ENCODE data around the gene IL10RB. TPM values are rescaled to one million over a fixed set of nuclear protein-coding genes. Genes with fewer than 3 reads are reported as not detected.

IL10RB gene
- total and polyA plus RNA-seq, 2 donors (not counting 1 experiment from before 2014, with no cell fraction given), result 29.3 to 32.5 TPM

DNA sequence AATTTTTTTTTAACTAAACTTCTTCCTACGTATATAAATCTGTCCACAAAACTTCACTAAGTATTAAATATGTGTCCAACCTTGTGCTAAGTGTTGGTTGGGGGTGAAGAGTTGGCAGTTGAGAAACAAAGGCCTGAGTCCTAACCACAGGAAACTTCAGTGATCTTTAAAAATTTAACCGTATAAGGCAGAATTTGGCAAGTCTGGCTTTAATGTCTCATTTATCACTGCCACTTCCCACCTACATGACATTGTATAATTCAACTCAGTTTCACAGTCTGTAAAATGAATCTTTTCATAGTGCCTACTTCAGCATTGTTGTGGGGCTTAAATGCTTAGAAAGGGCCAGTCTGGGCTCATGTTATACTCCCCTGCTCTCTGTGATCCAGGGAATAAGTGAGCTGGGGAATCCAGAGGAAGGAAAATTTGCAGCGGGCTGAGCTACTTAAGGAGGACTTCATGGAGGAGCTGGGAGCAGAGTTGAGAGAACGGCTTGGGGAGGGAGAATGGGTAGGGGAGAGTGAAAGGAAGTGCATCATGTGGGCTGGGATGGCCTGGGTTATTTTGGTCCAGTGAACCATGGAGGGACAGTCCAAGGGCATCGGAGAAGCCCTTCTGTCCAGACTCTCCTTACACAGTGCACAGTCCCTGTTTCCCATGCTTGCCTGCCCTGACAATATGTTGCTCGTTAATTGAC lies 21.9 kb upstream of the IL10RB start:
- H3K4me1 Mint-ChIP-seq, result peaks cover 30% of the 10 kb centered on the region
- intact Hi-C loops (cut with micrococcal nuclease), result no loop called here
- Histone ChIP-seq H3K36me3 (replicated peaks in 1 of 2; ENCODE audit: control extremely low read depth in 1 of 2, control insufficient read depth in 1 of 2, extremely low read depth in 1 of 2, insufficient read depth in 2 of 2, low read length in 1 of 2) (peaks cover 4 to 73% of the 10 kb centered on the region in 2 experiments), H3K27me3 (replicated peaks in 1 of 4; ENCODE audit: control extremely low read depth in 1 of 4, control insufficient read depth in 3 of 4, insufficient read depth in 4 of 4, low read length in 3 of 4) (no peaks in the 10 kb centered on the region), H4K20me1 (ENCODE audit: control insufficient read depth, insufficient read depth, low read length, poor library complexity, severe bottlenecking) (peaks cover 14% of the 10 kb centered on the region), H3K9ac (ENCODE audit: low read length) (no peak overlapping the region), H3K4me1 (ENCODE audit: control insufficient read depth in 2 of 2, insufficient read depth in 2 of 2, low read length in 2 of 2) (peaks cover 7 to 13% of the 10 kb centered on the region in 2 donors), H2AFZ (ENCODE audit: insufficient read depth, low read depth, low read length, poor library complexity, severe bottlenecking) (no peak overlapping the region), H3K79me2 (ENCODE audit: control insufficient read depth, insufficient read depth, low read length) (peaks cover 45% of the 10 kb centered on the region), H3K9me3 (ENCODE audit: control extremely low read depth in 1 of 3, control insufficient read depth in 2 of 3, insufficient read depth in 1 of 3, low read length in 2 of 3) (no peaks in the 10 kb centered on the region), H3K4me2 (replicated peaks; ENCODE audit: low read depth, low read length, poor library complexity, severe bottlenecking) (no peak overlapping the region), H3K4me3 (ENCODE audit: control extremely low read depth in 1 of 5, extremely low read depth in 1 of 5, insufficient read depth in 1 of 5, low read depth in 2 of 5, low read length in 4 of 5) (no peak overlapping the region), H3K27ac (ENCODE audit: low read length in 2 of 2) (peak overlapping the region in 1 of 2 donors; percentile 70)
- no peak overlapping the region for H3K4me3 Mint-ChIP-seq
- ATAC-seq (ENCODE audit: low read depth) (no peak), DNase-seq (no peak)
- H3K27me3 Mint-ChIP-seq, result no peaks in the 10 kb centered on the region
- H3K9me3 Mint-ChIP-seq (ENCODE audit: insufficient read depth), result no peaks in the 10 kb centered on the region
- ChIA-PET CTCF (interaction anchor here (1.2 kb wide), 1 partner anchor 188 kb away, joined by 3 read pairs; no protein-coding TSS in a partner anchor), POLR2A (no interaction called here)
- 100% methylated on average over 1 of the region's 6 CpGs for WGBS (ENCODE audit: insufficient coverage)
- TF ChIP-seq, protein P1, sequence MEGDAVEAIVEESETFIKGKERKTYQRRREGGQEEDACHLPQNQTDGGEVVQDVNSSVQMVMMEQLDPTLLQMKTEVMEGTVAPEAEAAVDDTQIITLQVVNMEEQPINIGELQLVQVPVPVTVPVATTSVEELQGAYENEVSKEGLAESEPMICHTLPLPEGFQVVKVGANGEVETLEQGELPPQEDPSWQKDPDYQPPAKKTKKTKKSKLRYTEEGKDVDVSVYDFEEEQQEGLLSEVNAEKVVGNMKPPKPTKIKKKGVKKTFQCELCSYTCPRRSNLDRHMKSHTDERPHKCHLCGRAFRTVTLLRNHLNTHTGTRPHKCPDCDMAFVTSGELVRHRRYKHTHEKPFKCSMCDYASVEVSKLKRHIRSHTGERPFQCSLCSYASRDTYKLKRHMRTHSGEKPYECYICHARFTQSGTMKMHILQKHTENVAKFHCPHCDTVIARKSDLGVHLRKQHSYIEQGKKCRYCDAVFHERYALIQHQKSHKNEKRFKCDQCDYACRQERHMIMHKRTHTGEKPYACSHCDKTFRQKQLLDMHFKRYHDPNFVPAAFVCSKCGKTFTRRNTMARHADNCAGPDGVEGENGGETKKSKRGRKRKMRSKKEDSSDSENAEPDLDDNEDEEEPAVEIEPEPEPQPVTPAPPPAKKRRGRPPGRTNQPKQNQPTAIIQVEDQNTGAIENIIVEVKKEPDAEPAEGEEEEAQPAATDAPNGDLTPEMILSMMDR (IDR thresholded peaks at IDR 0.05), result no peak
- no peak for TF ChIP-seq EZH2 (IDR thresholded peaks at IDR 0.05; ENCODE audit: borderline replicate concordance, insufficient read depth, low read depth, low read length, poor library complexity, severe bottlenecking)
- H3K27ac Mint-ChIP-seq, result peak overlapping the region; percentile 73

DNA sequence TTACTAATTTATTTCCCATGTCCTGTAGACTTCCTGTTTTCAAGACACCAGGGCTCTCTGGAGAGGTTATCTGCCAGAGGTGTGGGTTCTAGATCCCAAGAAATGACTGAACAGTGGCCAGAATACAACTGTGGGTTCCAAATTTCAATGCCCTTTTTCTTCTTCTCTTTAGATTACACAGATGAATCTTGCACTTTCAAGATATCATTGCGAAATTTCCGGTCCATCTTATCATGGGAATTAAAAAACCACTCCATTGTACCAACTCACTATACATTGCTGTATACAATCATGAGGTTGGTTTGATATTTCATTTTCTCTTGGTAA lies 21.4 kb upstream of the IL10RB start:
- CTCF ChIA-PET, result interaction anchor here (0.9 to 1.2 kb wide), 3 partner anchors 10 to 187 kb away, joined by 3 to 4 read pairs (median 3); no protein-coding TSS in a partner anchor
- Mint-ChIP-seq H3K4me3 (no peak overlapping the region), H3K27ac (peak overlapping the region; percentile 73), H3K9me3 (ENCODE audit: insufficient read depth) (no peaks in the 10 kb centered on the region), H3K27me3 (no peaks in the 10 kb centered on the region), H3K4me1 (peaks cover 28% of the 10 kb centered on the region)
- TF ChIP-seq, protein P1 (IDR thresholded peaks at IDR 0.05), result no peak
- ATAC-seq (ENCODE audit: low read depth) (no peak), DNase-seq (no peak)
- H3K4me1 ChIP-seq (ENCODE audit: control insufficient read depth in 2 of 2, insufficient read depth in 2 of 2, low read length in 2 of 2), result peaks cover 4 to 9% of the 10 kb centered on the region in 2 donors
- H3K79me2 ChIP-seq (ENCODE audit: control insufficient read depth, insufficient read depth, low read length), result peaks cover 46% of the 10 kb centered on the region
- peak overlapping the region in 1 of 2 donors; percentile 70 for H3K27ac ChIP-seq (ENCODE audit: low read length in 2 of 2)
- H3K4me2 ChIP-seq (replicated peaks; ENCODE audit: low read depth, low read length, poor library complexity, severe bottlenecking), result no peak overlapping the region
- no peak overlapping the region for H3K4me3 ChIP-seq (ENCODE audit: control extremely low read depth in 1 of 5, extremely low read depth in 1 of 5, insufficient read depth in 1 of 5, low read depth in 2 of 5, low read length in 4 of 5)
- intact Hi-C loops (cut with micrococcal nuclease), result no loop called here
- peaks cover 4 to 77% of the 10 kb centered on the region in 2 experiments for H3K36me3 ChIP-seq (replicated peaks in 1 of 2; ENCODE audit: control extremely low read depth in 1 of 2, control insufficient read depth in 1 of 2, extremely low read depth in 1 of 2, insufficient read depth in 2 of 2, low read length in 1 of 2)
- peaks cover 12% of the 10 kb centered on the region for H4K20me1 ChIP-seq (ENCODE audit: control insufficient read depth, insufficient read depth, low read length, poor library complexity, severe bottlenecking)
- POLR2A ChIA-PET, result no interaction called here
- no peak overlapping the region for H3K9ac ChIP-seq (ENCODE audit: low read length)
- no peaks in the 10 kb centered on the region for H3K27me3 ChIP-seq (replicated peaks in 1 of 4; ENCODE audit: control extremely low read depth in 1 of 4, control insufficient read depth in 3 of 4, insufficient read depth in 4 of 4, low read length in 3 of 4)
- H3K9me3 ChIP-seq (ENCODE audit: control extremely low read depth in 1 of 3, control insufficient read depth in 2 of 3, insufficient read depth in 1 of 3, low read length in 2 of 3), result no peaks in the 10 kb centered on the region
- H2AFZ ChIP-seq (ENCODE audit: insufficient read depth, low read depth, low read length, poor library complexity, severe bottlenecking), result no peak overlapping the region
- WGBS (ENCODE audit: insufficient coverage), result no CpG with 5 or more reads among the region's 2 CpGs
